HK-2 (cell line): ENCODE measurements around the gene SLC4A7.
"Not testable (repeated sequence)": the region's sequence is repeated elsewhere in the genome, so short reads cannot be mapped to it uniquely, and the experiment has no call there.

Experiments
- DNase-seq: peaks from one replicate; pipeline ENCODE4 v3.0.0-alpha.2; 2018; ENCODE audit not compliant: unreplicated experiment

SLC4A7 gene

DNA sequence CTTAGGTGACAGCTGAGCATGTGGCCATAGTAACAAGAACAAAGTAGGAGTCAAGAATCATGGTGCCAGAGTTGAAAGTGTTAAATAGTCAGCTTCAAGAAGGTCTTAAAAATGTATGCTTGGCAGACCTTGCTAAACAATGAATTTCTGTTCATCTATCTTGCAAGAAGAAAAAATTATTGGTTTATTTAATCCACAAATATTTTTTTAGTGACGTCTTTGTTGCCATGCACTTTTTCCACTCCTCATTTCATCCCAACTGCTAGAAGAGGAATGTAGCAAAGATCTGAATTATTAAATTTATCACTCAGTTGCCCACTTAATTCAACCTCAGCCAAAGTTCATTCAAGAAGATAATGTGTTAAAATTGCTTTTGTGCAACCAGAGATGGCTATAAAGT is 3.2 kb upstream of the SLC4A7 start:
- DNase-seq: no peak

DNA sequence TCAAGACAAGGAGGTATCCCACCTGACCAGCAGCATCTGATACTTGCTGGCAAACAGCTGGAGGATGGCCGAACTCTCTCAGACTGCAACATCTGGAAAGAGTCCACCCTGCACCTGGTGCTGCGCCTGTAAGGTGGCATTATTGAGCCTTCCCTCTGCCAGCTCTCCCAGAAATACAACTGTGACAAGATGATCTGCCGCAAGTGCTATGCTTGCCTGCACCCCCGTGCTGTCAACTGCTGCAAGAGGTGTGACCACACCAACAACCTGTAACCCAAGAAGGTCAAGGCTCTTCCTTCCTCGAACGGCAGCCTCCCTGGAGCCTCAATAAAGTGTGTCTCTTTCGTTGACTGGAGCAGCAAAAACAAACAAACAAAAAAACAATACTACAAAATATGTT is 2.2 kb upstream of the SLC4A7 start:
- no peak for DNase-seq

DNA sequence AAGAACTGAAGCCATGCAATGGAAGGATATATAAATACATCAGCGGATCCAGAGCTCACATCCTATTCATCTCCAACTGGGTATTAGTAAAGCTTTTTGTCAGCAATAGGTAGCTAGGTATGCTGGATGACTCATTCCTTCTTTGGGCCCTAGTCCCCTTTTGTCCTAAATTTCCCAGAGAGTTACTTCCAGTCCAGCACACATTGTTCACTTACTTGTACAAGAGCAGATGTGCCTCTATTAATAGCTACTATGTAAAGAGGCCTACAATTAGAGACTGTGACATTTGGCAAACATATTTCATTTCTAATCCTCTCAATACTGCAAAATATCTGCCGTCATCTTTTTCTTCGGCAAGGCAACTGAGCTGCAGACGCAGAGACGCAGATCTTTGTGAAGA is 1.7 kb upstream of the SLC4A7 start:
- no peak for DNase-seq

DNA sequence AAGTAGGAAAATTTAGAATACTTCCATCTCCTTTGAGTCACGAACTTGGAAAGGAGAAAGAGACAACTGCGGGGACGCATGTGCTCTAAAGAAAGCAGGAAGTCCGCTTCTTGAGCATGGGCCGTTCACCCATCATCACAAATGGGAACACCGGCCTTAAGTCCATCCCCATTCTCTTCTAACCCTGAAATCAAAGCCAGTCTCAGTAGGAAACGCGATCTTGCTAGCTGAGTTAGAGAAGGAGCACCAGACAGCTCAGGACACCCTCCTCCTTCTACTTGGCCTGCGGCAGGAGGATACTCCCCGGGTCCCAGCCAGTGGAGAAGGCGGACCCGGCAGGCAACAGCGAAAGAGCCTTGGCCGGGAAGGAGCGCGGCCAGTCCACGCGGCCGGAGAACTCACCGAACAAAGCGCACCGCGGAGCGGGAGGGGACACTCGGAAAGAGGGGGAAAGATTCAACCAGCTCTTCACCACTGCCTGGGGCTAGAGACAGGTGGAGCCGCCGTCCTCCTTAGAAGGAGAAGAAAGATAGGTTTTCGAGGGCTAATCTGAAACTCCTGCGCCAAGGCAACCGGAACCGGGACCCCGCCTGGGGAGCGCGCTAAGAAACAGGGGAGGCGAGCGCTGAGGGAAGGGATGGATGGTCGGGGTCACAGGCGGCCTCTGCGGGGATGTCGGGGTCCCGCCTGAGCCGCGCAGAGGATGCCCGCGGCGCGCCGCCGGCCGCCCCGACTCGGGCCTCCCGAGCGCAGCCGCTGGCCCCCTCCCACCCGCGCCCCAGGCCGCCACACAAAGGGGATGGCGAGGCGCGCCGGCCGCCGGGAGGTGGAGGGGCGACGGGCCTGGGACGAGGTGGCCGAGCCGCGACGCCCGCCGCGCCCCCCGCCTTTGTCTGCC is 818 bp downstream of the SLC4A7 start:
- peak; percentile 55 for DNase-seq

DNA sequence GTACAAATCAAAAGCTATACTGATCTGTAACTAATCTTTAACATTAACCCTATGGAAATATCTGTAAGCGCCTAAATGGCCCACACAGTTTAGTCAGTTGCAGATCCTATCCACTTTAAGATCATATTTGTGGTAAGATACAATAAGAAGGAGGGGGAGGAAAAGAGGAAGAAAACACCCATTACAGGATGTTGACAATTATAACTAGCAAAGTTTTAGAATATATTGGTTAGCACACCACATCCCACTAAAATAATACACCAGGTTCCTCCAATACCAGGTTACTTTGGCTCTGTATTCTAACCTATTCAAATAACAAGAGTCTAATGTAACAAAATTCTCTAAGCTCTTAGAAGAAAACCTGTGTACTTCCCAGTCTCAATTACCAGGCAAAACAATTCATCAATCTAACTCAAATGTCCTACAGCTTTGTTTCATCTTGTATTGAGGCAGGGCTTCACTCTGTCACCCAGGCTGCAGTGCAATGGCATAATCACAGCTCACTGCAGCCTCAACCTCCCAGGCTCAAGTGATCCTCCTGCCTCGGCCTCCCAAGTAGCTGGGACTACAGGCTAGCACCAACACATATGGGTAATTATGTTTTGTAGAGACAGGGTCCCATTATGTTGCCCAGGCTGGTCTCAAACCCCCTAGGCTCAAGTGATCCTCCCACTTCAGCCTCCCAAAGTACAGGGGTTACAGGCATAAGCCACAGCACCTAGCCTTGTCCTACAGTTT is 4.2 kb downstream of the SLC4A7 start:
- no peak for DNase-seq

DNA sequence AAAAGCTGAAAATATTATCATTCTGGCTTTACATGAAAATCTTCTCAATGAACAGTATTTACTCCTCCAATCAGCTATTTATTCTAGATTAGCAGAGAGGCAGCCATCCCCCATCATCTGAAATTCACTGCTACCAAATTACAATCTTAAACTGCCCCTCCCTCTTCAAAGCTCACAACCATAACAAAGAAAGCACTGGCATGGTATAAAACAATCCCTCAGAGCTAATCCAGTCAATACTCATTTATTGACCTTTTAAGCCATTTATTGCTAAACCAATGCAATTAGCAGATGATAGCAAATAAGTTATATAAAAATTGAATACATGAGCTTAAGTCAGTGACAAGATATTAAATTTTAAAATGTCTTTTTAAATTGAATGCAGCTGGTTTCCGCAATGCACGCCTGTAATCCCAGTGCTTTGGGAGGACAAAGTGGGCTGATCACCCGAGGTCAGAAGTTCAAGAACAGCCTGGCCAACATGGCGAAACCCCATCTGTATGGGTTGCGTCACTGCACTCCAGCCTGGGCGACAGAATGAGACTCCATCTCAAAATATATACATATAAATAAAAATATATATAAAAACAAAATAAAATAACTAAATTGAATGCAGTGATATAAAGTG is 12.1 kb downstream of the SLC4A7 start:
- no peak for DNase-seq

DNA sequence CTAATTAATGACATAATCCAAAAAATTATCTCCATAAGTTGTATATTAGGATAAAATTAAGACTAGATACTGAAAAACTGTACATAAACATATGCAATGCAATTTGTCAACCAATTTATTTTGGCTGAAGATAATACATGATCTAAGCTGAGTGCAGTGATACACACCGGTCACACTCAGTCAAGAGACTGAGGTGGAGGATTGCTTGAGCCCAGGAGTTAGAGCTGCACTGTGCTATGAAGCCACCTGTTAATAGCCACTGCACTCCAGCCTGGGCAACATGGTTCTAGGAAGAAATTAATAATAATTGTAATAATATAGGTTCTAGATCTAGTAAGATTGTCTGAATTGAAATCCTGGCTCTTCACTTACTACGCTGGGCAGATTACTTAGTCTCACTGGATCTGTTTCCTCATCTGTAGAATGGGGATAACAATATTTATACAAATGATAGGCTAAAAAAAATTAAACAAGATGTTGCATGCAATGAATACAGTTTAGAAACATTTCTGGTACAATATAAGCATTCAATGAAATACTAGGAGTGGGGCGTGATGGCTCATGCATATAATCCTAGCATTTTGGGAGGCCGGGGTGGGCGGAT is 15.8 kb downstream of the SLC4A7 start:
- no peak for DNase-seq

DNA sequence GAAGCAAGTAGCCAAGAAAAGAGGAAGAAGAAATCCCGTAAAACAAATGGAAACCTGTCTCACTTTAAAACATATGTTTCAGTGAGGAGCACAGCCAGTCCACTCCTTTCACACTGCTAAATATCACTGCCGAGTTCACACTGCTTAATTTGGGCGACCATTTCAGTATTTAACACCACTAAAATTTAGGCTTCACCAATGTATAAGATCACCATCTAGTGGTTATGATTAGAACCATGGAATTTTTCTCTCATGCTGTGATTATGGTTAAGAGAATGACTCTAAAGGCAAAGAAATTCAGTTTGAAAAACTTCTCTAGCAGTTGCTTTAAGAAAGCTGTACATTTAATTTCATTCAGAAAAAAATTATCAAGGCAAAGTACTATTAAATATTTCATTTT is 16.6 kb downstream of the SLC4A7 start:
- no peak for DNase-seq

DNA sequence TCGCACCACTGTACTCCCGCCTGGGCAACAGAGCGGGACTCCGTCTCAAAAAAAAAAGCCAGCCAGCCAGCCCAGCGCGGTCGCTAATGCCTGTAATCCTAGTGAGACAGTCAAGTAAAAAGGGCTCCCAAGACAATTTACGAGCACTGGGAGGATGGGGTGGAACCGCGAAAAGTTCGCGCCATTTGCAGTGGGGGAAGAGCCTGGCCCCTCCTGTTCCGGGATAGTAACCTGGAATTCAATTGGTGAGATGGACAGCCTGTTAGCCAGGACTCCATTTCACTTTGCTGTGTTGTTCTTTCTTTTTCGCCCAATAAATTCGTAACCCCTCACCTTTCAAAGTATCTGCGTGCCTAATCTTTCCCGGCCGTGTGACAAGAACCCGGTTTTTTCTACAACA is 19.5 kb downstream of the SLC4A7 start:
- DNase-seq: no peak

DNA sequence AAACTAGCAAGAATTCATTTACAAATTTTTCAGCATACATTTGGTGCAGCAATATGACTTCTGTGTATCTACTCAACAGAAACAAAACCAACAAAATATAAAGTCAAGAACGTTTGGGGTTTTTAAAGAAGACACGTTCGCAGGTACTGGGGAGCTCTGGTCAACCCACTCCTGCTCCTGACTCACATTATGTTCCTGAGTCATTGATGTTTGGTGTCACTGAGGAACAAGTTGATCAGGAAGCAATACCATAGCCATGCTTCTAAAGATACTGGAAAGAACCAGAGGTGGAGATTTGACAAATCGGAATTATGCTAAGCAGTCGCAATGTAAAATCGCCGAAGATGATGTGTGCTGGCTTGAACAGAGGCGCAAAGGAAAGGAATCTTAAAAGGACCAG is 22.0 kb downstream of the SLC4A7 start:
- no peak for DNase-seq

DNA sequence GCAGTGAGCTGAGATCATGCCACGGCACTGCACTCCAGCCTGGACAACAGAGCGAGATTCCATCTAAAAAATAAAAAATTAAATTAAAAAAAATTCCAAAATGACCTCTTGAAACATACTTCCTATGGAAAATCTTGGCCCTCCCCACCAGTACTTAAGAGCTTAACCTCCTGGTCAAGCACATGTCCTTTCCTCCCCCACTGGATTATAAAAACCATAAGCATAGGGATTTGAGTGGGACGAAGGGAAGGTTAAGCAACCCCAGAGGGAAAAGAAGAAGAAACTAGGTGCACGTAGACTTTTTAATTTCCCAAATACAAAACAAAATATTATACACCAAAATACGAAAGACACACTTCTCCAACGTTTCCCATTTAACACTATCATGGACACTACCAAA is 25.3 kb downstream of the SLC4A7 start:
- DNase-seq: no peak

DNA sequence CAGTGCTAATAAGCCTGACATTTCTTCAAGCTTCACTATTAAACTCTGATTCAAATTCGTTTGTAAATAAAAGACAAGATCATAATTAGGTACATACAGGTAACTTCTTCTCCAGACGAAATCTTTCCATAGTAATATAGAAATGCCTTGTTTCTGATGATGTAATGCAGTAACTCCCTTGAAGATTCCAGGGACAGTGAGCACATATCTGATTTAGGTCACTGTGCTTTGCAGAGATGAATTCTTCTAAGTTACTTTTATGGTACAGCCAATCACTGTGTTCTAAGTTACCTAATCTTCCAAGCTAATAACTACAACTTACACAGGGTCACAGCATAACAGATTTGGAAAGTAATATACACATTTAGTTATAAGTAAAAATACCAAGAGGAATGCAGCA is 27.6 kb downstream of the SLC4A7 start:
- no peak for DNase-seq

DNA sequence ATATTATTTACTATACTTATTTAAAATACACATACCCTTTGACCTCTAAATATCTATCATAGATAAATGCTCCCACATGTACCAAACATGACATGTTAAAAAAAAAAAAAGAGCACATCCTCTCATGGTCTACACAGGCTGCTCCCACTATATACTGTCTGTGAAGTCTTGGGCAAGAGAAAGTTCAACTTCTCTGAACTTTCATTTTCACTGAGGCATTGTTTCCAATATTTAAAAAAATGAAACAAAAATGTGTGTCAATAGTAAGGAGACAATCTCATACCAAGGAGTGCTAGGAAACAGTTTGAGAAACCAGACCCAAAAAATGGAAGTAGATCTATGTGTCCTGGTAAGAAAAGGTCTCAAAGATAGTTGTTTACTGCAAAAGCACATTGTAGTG is 29.3 kb downstream of the SLC4A7 start:
- DNase-seq: no peak

DNA sequence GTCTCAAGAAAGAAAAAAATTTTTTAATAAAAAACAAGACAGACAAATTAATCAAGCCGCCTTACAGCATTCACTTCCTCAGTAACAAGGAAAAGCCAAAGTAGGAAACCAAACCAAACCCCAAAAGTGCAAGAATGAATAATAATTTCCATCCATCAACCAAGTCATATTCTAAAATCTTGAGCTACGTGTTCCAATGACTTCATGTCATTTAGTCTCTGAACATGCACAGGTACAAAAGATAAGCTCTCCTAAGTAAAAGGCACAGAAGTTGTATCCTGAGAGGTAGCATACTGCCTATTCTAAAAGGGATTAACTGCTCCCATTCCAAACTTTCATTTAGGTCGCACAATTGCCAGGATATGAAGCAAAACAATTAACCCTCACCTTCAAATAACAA is 29.7 kb downstream of the SLC4A7 start:
- DNase-seq: no peak

DNA sequence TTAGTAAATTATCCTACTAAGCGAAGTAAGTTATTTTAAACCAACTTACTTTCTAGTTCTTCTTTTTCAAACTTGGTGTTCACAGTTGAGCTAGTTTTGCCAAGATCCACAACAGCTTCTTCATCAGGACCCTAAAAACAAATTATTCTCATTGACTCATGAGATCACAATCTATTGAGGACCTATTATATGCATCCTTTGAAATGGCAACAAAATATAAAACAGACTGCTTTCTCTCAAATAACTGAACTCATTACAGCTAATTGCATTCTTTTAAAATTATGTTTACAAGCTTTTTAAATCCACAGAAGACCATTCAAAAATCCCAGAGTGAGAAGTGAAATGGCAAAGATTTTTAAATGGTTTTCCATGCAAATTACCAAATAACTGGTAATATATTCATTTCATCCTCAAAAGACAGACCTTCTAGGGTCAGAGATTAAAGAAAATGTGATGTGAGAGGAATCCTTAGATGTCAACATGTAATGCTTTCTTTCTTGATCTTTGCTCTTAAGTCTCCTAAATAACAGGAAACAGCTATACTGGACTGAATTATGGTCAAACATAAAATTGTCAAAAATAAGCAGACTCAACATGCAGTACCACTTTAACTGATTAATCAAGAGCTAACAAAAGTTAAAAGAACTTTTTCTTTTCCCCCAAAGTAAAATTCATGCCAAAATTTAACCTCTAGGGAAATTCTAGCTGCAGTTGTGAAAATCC is 31.7 kb downstream of the SLC4A7 start:
- DNase-seq: no peak

DNA sequence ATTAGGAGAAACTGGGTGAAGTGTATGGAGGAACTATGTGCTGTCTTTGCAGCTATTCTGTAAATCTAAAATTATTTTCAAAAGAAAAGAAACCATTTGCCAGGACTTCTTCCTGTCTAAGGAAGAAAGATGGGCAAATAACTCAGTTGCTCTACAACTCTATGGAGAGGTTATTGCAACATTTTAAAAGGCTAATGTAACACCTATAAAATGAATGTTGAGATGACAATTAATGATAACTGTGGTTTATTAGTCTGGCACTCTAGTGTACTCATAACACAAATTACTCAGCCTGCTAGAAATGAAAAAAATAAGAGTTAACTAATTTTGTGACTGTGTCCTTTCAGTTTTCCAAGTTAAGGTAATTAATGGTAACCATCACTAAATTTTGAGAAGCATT is 32.3 kb downstream of the SLC4A7 start:
- no peak for DNase-seq

DNA sequence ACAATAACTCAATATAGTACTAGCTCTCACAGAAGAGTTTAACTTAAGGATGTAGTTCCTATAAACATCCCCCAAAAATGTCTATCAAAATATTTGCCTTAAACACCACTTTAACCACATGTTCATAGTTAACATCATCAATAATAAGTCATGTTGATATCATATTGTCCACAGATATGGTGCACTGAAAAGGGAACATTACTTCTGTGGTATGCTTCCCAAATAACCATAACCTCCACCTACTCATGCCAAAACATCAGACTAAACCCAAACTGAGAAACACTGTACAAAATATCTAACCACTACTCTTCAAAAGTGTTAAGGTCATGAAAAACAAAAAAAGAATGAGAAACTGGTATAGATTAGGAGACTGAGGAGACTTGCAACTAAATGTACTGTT is 32.9 kb downstream of the SLC4A7 start:
- no peak for DNase-seq

DNA sequence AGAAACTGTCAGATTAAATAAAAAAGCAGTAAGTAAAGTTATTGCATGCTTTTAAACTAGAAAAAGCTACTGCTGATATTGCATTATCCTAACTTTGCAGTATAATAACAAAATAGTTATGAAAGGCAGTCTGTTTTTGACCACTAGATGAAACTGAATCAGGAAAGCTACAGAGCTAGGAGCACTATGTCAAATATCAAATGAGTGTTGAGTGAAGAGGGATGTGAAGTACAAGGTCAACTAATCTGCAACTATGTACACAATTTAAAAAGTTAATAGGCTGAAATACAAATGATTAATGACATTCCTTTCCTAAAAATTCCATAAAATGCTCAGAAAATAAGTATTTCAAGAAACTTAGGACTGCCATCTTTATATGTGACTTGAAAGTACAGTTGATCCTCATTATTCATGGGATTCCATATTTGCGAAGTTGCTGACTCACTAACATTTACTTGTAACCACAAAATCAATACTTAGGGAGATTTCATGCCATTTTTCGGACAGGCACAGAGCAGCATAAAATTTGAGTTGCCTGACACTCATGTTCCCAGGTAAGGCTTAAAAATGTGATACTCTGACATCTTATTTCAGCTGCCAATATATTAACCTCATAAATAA is 34.5 kb downstream of the SLC4A7 start:
- no peak for DNase-seq

DNA sequence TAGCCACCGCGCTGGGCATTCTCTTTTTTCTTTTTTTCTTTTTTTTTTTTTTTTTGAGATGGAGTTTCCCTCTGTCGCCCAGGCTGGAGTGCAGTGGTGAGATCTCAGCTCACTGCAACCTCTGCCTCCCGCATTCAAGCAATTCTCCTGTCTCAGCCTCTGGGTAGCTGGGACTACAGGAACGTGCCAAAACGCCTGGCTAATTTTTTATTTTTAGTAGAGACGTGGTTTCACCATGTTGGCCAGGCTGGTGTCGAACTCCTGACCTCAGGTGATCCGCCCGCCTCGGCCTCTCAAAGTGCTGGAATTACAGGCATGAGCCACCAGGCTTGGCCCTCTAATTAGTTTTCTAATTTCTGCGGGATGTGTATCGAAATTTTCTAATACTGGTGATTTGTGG is 41.2 kb downstream of the SLC4A7 start:
- not testable (repeated sequence) for DNase-seq

DNA sequence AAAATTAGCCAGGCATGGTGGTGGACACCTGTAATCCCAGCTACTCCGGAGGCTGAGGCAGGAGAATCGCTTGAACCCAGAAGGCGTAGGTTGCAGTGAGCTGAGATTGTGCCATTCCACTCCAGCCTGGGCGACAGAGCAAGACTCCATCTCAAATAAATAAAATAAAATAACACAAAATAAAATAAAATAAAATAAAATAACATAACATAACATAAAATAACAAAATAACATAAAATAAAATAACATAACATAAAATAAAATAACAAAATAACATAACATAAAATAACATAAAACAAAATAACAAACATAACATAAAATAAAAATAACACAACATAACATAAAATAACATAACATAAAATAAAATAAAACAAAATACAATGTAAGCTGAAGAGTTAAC is 45.8 kb downstream of the SLC4A7 start:
- DNase-seq: not testable (repeated sequence)

DNA sequence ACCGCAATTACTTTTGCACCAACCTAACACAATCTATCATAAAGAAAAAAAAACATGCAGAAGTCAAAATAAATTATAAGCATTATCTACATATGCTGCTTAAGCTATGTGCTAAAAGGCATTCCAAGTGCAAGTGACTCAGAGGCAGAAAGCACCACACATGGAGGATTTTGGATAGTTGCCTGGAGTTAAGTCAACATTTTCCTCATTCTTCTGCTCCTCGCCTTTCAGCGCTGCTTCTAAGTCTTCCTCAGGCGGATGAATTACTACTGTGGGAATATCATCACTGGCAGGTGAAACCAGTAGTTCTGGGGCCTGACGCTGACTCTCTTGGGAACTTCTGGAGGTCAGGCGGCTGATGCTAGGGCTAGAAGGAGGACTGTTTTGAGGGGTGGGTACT is 53.1 kb downstream of the SLC4A7 start:
- DNase-seq: peak; percentile 36
